Caco-2 (cell line): ENCODE measurements around the gene RING1. TPM values are rescaled to one million over a fixed set of nuclear protein-coding genes. Genes with fewer than 3 reads are reported as not detected.

ENCODE experiments used
- BruUV-seq: library from RNA; stranded (reverse); fragments of 400-500 nt; replicated peaks from 2 replicates; lab custom pipeline; 2021; lab: Mats Ljungman, UMichigan
- CTCF ChIA-PET: fragments of 300-600 bp; sonication (Branson Sonifier 250); formaldehyde crosslinking; loops from one replicate; lab custom pipeline; 2022; ENCODE audit warnings: antibody characterized with exemption; lab: Charles Lee
- POLR2A ChIA-PET: fragments of 300-600 bp; sonication (Branson Sonifier 250); formaldehyde crosslinking; loops from one replicate; lab custom pipeline; 2022; ENCODE audit warnings: antibody characterized with exemption; lab: Charles Lee
- DNase-seq, 2 experiments: peaks; one replicate each; pipeline versions ENCODE4 v3.0.0 to v3.0.0-alpha.2; 2020 to 2022
- H3K27me3 ChIP-seq: replicated peaks from 2 replicates; pipeline ENCODE4 v1.6.0; 2011; ENCODE audit warnings: low read length; ENCODE audit not compliant: control insufficient read depth, insufficient read depth
- H3K36me3 ChIP-seq: 2 replicates; pipeline ENCODE4 v1.5.1; 2011; ENCODE audit warnings: low read length; ENCODE audit not compliant: control insufficient read depth, insufficient read depth
- H3K4me1 ChIP-seq: fragments of 250-450 bp; sonication (Bioruptor Pico); 2 replicates; pipeline ENCODE4 v1.5.1; 2020; ENCODE audit warnings: mild to moderate bottlenecking
- H3K4me3 ChIP-seq: 2 replicates; pipeline ENCODE4 v1.5.1; 2011; ENCODE audit warnings: low read depth, mild to moderate bottlenecking, control low read depth, low read length
- H3K9me3 ChIP-seq: fragments of 250-450 bp; sonication (Bioruptor Pico); 2 replicates; pipeline ENCODE4 v1.5.1; 2020; ENCODE audit warnings: mild to moderate bottlenecking, moderate library complexity
- H3K27ac Mint-ChIP-seq: one replicate; pipeline ENCODE4 v1.8.0; 2022; ENCODE audit warnings: mixed read lengths; ENCODE audit not compliant: unreplicated experiment
- H3K27me3 Mint-ChIP-seq: one replicate; pipeline ENCODE4 v1.8.0; 2022; ENCODE audit warnings: mixed read lengths; ENCODE audit not compliant: insufficient read depth, unreplicated experiment
- H3K36me3 Mint-ChIP-seq: one replicate; pipeline ENCODE4 v1.8.0; 2022; ENCODE audit warnings: mild to moderate bottlenecking, mixed read lengths; ENCODE audit not compliant: insufficient read depth, unreplicated experiment
- H3K4me1 Mint-ChIP-seq: one replicate; pipeline ENCODE4 v1.8.0; 2022; ENCODE audit warnings: low read depth, mixed read lengths; ENCODE audit not compliant: unreplicated experiment
- H3K4me3 Mint-ChIP-seq: one replicate; pipeline ENCODE4 v1.8.0; 2022; ENCODE audit warnings: mild to moderate bottlenecking, moderate library complexity, mixed read lengths; ENCODE audit not compliant: unreplicated experiment
- H3K9me3 Mint-ChIP-seq: one replicate; pipeline ENCODE4 v1.8.0; 2022; ENCODE audit warnings: mixed read lengths; ENCODE audit not compliant: unreplicated experiment
- intact Hi-C: fragments of 100-400 bp; cut with micrococcal nuclease; formaldehyde crosslinking; loops from one replicate; pipeline ENCODE4 v1.10.0; 2022; ENCODE audit not compliant: unreplicated experiment
- total RNA-seq: library from RNA; stranded (reverse); gene quantifications from 2 replicates; pipeline ENCODE4 v1.2.3, GENCODE V29; 2022
- TF ChIP-seq, protein P1 (sequence below), 2 experiments: fragments of 200-600 bp in 1 of 2; IDR thresholded peaks; 1 replicate in 1 of 2; 2 replicates in 1 of 2; pipeline versions ENCODE4 v1.5.1 to v1.8.0; 2011 to 2022; ENCODE audit warnings: antibody characterized with exemption in 1 of 2, control low read depth in 1 of 2, inconsistent platforms in 1 of 2, low read depth in 1 of 2, low read length in 1 of 2, mild to moderate bottlenecking in 1 of 2, moderate library complexity in 1 of 2; ENCODE audit not compliant: insufficient read depth in 1 of 2, severe bottlenecking in 1 of 2, unreplicated experiment in 1 of 2

Gene RING1
- total RNA-seq, 1 experiment from 2014 or later = 32.0 TPM

DNA sequence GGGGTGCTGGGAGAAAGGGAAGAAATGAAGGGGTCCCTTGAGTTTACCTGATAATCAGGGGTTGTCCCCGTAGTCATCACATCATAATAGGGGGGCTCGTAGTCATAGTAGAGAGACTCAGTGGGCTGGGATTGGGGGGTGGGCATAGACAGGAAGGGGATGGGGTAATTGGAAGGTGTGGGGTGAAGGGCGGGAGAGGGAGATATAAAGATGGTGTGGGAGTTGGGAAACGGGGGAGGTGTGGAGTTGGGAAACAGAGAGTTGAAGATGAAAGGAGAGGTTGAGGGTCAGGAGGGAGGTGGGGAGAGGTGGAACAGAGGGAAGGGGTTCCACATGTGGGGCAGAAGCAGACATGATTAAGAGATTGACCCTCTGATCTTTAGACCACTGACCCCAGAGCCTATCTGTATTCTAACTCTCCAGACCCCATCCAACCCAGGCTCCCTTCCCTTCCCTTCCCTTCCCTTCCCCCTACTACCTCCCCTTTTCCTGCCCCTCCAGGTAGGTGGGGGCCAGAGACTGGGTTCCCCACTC, 22.6 kb upstream of the RING1 start:
- H3K36me3 Mint-ChIP-seq = no peaks in the 10 kb centered on the region
- no TSS peak for BruUV-seq
- no peaks in the 10 kb centered on the region for H3K4me1 ChIP-seq
- intact Hi-C loops = no loop called here
- POLR2A ChIA-PET = no interaction called here
- H3K4me3 ChIP-seq = no peak overlapping the region
- peaks cover 11% of the 10 kb centered on the region for H3K27me3 Mint-ChIP-seq
- TF ChIP-seq, protein P1, sequence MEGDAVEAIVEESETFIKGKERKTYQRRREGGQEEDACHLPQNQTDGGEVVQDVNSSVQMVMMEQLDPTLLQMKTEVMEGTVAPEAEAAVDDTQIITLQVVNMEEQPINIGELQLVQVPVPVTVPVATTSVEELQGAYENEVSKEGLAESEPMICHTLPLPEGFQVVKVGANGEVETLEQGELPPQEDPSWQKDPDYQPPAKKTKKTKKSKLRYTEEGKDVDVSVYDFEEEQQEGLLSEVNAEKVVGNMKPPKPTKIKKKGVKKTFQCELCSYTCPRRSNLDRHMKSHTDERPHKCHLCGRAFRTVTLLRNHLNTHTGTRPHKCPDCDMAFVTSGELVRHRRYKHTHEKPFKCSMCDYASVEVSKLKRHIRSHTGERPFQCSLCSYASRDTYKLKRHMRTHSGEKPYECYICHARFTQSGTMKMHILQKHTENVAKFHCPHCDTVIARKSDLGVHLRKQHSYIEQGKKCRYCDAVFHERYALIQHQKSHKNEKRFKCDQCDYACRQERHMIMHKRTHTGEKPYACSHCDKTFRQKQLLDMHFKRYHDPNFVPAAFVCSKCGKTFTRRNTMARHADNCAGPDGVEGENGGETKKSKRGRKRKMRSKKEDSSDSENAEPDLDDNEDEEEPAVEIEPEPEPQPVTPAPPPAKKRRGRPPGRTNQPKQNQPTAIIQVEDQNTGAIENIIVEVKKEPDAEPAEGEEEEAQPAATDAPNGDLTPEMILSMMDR (IDR thresholded peaks at IDR 0.05; ENCODE audit: insufficient read depth in 1 of 2, low read depth in 1 of 2, low read length in 1 of 2, severe bottlenecking in 1 of 2, unreplicated experiment in 1 of 2) = no peak
- H3K9me3 Mint-ChIP-seq = peaks cover 22% of the 10 kb centered on the region
- no peak for DNase-seq
- no peaks in the 10 kb centered on the region for H3K36me3 ChIP-seq
- H3K4me1 Mint-ChIP-seq = no peaks in the 10 kb centered on the region
- no peaks in the 10 kb centered on the region for H3K9me3 ChIP-seq
- H3K4me3 Mint-ChIP-seq = no peak overlapping the region
- no peaks in the 10 kb centered on the region for H3K27me3 ChIP-seq
- H3K27ac Mint-ChIP-seq = no peak overlapping the region
- CTCF ChIA-PET = no interaction called here

GRCh38 chr6:33187809-33188208, 20.5 kb upstream of the RING1 start:
- Mint-ChIP-seq H3K9me3 (peaks cover 18% of the 10 kb centered on the region), H3K27ac (no peak overlapping the region), H3K27me3 (peaks cover 11% of the 10 kb centered on the region), H3K36me3 (no peaks in the 10 kb centered on the region), H3K4me3 (no peak overlapping the region), H3K4me1 (no peaks in the 10 kb centered on the region)
- ChIA-PET POLR2A (no interaction called here), CTCF (no interaction called here)
- TF ChIP-seq, protein P1 (IDR thresholded peaks at IDR 0.05; ENCODE audit: insufficient read depth in 1 of 2, low read depth in 1 of 2, low read length in 1 of 2, severe bottlenecking in 1 of 2, unreplicated experiment in 1 of 2) = no peak
- no peak for DNase-seq
- no peaks in the 10 kb centered on the region for H3K9me3 ChIP-seq
- no peaks in the 10 kb centered on the region for H3K36me3 ChIP-seq
- no peaks in the 10 kb centered on the region for H3K4me1 ChIP-seq
- BruUV-seq = no TSS peak
- intact Hi-C loops = no loop called here
- H3K27me3 ChIP-seq = no peaks in the 10 kb centered on the region
- H3K4me3 ChIP-seq = no peak overlapping the region

- Mint-ChIP-seq H3K27me3 (peaks cover 11% of the 10 kb centered on the region), H3K9me3 (peaks cover 5% of the 10 kb centered on the region), H3K4me3 (no peak overlapping the region), H3K36me3 (no peaks in the 10 kb centered on the region), H3K27ac (no peak overlapping the region), H3K4me1 (no peaks in the 10 kb centered on the region)
- no peak overlapping the region for H3K4me3 ChIP-seq
- no peaks in the 10 kb centered on the region for H3K36me3 ChIP-seq
- no peak for DNase-seq
- no TSS peak for BruUV-seq
- H3K9me3 ChIP-seq = no peaks in the 10 kb centered on the region
- TF ChIP-seq, protein P1 (IDR thresholded peaks at IDR 0.05; ENCODE audit: insufficient read depth in 1 of 2, low read depth in 1 of 2, low read length in 1 of 2, severe bottlenecking in 1 of 2, unreplicated experiment in 1 of 2) = no peak
- POLR2A ChIA-PET = no interaction called here
- intact Hi-C loops = no loop called here
- CTCF ChIA-PET = no interaction called here
- no peaks in the 10 kb centered on the region for H3K4me1 ChIP-seq
- H3K27me3 ChIP-seq = no peaks in the 10 kb centered on the region
Measured at GRCh38 chr6:33189164-33189563, 19.1 kb upstream of the RING1 start.
